Fibroblast of skin of right quadriceps (primary cell): ENCODE measurements around the gene TSPAN31.
"Not testable (repeated sequence)": the region's sequence is repeated elsewhere in the genome, so short reads cannot be mapped to it uniquely, and the experiment has no call there.

Source experiments
- DNase-seq: peaks from one replicate; pipeline ENCODE4 v3.0.0-alpha.2; 2013

The TSPAN31 gene

DNA sequence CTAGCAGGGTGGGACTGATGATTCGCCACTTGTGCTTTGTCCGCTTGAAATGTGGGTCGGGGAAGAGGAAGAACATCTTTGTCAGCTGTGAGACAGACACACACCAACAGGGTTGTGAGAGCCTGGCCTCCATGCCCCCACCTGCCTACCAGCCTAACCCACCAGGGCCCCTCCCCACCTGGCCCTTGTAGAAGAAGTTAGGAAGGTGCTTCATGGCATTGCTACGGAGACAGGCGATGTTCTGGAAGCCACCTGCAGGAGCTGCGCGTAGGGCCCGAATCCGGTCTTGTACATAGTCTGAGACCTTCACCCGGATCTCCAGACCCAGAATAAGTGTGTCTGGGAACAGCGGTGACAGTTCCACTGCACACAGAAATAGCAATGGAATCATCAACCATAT is 24.8 kb downstream of the TSPAN31 start:
- no peak for DNase-seq

DNA sequence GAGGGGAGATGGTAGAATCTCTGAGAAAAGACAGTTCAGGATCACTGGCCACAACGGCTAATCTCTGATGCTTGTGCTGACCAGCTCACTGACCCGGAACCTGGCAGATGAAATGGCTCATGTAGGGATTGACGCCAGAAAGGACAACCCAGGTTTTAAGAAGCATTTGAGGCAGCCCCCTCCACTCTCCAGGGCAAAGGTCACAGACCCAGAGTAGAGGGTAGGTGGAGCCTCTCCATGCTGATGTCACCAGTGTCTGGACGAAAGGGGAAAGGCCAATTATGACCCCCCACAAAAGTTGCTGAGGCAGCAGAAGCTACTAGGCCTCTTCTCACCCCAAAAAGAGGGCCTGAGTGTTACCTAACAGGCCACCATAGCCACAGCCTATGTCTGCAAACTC is 25.9 kb downstream of the TSPAN31 start:
- no peak for DNase-seq

DNA sequence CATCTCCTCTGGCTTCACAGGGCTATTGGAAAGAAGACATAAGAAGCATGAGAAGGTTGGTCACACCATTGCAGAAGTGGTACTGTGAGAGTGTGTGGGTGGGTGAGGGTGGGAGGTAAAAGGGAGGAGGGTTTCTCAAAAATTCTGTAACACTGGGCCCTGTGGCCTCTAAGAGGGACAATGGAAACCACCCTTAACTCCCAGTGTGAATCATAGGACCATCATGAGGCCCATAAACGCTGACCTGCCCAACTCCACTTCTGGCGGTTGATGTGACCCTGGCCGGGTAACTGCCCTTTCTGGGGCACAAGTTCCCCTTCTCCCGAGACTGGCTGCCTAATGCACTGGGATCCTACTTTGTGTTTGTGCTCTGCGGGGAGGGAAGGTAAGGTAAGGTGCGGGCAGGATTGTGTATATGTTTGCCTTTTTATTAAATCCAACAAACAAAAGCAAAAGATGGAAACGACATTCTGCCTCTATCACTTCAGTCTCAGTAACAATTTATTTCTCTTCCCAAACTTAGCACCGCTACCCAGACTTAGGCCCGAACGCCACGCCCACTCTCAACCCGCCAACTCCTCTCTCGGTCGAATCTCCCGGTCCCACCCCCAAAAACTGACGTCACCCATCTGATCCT is 26.5 kb downstream of the TSPAN31 start:
- peak; percentile 92 for DNase-seq

DNA sequence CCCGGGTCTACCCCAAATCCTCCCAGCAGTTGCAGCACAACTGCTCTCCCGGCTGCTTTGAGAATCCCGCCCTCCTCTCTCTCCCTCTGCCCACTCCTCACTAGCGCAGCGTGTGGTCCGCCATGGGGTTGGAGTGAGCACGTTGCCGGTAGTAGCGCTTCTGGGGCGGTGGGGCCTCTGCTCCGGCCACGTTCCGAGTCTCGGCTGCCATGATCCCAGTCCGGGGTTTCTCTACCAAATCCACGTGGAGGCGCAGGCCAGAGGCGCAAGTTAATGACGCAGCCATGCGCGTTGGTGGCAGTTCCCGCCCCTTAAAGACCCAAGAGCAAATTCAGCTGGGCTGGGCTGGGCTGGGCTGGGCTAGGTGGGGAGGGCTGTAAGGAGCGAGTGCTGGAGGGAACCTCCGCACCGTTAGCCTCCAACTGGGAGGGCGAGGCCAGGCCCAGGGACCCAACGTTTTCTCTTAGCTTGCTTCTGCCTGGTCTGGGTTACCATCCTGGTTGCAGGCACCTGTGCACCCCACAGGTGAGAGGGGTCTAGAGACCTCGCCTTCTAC is 27.1 kb downstream of the TSPAN31 start, which contains the start of gene METTL1:
Gene METTL1 (minus strand): TSS at position 233 of the 556 bp plus-strand sequence. CDS start 22 bp downstream, at position 211.
- DNase-seq, result peak; percentile 97

DNA sequence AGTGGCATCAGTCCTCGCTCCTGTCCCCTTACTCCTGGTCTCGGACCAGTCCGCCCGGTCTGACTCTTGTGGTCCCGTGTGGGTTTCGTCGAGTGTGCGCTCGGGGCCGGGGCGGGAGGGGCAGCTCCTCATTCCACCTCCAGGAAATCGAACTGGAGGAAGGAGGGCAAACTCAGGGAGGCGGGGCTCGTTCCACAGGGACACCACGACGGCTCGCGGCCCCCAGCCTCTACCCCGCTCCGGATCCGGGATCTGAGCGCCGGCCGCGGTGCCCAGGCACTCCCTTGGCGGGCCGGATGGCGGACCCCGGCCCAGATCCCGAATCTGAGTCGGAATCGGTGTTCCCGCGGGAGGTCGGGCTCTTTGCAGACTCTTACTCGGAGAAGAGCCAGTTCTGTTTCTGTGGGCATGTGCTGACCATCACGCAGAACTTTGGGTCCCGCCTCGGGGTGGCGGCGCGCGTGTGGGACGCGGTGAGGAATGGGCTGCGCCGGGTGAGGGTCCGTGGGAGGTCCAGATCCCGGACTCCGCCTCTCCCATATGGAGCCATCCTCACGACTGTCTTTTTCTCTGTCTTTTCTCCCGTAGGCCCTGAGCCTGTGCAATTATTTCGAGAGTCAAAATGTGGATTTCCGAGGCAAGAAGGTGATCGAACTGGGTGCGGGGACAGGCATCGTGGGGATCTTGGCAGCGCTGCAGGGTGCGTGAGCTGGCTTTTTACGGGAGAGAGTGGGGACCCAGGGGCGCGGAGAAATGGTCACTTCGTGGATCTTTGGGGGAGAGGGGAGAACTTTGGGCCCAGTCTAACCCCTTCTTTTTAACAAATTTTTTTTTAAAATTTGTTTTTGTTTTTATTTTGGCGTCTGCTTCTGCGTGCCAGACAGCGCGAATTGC is 27.8 kb downstream of the TSPAN31 start, which contains the start of gene EEF1AKMT3:
Gene EEF1AKMT3 (plus strand): TSS at position 186 of the 894 bp plus-strand sequence. CDS start 111 bp downstream, at position 297.
- peak; percentile 42 for DNase-seq

- not testable (repeated sequence) for DNase-seq
Observed at GRCh38 chr12:57774634-57775033, 29.8 kb downstream of the TSPAN31 start.

GRCh38 chr12:57775044-57775443 is 30.2 kb downstream of the TSPAN31 start:
- DNase-seq, result no peak

- DNase-seq, result no peak
Observed at GRCh38 chr12:57775563-57776246, 30.9 kb downstream of the TSPAN31 start.

DNA sequence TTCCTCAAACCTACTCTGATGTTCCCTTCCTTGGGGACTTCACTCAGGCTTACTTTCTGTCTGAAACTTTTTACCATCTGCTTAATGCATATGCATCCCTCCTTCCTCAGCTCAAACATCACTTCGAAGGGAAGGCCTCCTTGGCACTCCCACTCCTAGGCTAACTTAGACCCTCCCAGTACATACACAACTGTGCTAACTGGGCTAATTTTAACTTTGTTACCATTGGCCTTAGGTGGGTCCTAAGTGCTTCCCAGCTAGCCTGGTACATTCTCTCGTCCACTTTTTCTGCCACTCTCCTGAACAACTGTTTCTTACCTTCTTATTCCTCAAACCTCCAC is 31.4 kb downstream of the TSPAN31 start:
- DNase-seq, result no peak

DNA sequence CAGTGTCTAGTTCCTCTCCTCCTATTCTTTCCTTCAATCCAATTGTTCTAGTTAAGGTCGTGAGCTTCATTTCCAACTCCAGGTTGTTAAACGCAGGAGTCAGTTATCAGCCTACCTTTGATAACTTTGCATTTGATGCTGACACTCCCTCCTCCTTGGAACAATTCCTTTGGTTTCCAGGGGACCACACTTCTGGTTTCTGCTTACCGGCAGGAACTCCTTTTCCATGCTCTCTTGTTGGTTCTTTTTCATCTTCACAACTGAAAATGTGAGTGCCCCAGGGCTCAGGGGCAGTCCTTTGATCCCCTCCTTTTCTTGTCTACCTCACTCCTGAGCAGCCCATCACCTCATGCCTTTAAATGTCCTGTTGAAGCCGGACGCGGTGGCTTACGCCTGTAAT is 32.5 kb downstream of the TSPAN31 start:
- no peak for DNase-seq

- DNase-seq, result no peak
Observed at GRCh38 chr12:57777911-57778310, 33.1 kb downstream of the TSPAN31 start.

DNA sequence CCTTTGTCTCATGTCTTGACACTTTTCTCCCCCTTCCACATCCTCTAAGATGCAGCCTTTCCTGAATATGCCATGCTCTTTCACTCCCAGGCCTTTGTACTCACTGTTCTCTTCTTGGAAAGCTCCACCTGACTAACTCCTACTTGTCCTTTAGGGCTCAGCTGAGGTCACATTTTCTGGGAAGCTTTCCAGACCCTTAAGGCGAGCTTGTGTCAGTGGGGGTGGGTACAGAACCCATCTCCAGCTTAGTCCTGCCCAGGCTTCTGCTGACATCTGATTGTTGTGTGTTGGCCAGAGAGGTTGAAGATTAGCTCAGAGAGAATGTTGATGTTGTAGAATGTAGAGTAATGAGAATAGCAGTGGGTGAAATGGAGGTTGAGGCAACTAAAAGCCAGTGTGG is 34.9 kb downstream of the TSPAN31 start:
- DNase-seq, result no peak

- no peak for DNase-seq
Observed at GRCh38 chr12:57780284-57780897, 35.6 kb downstream of the TSPAN31 start.

DNA sequence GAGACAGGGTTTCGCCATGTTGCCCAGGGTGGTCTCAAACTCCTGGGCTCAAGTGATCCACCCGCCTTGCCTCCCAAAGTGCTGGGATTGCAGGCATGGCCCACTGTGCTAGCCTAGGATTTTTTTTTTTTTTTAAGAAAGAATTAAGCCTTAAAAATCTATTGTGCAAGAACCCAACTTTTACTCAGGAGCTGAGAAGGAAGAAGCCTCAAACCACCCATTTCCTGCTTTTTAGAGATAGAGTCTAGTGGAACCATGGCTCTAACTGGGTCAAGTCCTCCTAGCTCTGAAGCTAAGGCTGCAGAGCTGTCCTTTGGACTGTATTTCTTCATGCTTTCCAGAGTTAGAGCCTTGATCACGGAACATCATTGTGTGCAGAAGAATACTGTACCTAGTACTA is 36.4 kb downstream of the TSPAN31 start:
- DNase-seq, result no peak

DNA sequence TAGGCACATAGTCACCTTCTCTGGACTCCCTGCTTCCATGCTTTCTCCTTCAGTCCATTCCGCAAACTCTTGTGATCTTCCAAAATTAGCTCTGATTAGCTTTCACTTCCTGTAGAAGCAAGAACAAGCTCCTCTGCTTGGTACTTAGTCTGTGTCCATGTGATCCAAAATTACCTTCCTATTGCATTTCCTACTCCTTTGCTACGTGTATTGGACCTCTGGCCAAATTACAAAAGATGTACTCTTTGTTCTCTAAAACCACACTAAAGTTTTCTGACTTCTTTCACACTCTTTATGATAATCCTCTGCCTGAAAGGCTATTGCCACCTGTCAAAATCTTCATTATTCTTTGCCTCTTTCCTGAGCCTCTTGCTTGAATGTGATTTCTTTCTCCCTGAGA is 37.0 kb downstream of the TSPAN31 start:
- DNase-seq, result no peak

DNA sequence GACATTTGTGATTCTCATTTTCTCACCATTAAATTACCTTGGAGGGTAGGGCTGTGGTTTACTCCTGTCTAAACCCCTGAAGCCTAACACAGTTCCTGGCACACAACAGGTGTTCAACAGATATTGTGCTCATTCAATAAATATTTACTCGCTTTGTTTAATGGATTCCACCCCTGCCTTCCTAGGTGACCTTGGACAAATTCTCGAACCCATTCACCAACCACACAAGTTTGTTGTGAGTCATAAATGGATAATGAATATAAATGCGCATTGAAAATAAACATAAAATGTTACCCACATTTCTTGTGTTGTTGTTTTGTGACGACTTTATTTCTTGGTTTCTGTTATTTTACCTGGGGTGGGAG is 37.4 kb downstream of the TSPAN31 start:
- DNase-seq, result no peak

DNA sequence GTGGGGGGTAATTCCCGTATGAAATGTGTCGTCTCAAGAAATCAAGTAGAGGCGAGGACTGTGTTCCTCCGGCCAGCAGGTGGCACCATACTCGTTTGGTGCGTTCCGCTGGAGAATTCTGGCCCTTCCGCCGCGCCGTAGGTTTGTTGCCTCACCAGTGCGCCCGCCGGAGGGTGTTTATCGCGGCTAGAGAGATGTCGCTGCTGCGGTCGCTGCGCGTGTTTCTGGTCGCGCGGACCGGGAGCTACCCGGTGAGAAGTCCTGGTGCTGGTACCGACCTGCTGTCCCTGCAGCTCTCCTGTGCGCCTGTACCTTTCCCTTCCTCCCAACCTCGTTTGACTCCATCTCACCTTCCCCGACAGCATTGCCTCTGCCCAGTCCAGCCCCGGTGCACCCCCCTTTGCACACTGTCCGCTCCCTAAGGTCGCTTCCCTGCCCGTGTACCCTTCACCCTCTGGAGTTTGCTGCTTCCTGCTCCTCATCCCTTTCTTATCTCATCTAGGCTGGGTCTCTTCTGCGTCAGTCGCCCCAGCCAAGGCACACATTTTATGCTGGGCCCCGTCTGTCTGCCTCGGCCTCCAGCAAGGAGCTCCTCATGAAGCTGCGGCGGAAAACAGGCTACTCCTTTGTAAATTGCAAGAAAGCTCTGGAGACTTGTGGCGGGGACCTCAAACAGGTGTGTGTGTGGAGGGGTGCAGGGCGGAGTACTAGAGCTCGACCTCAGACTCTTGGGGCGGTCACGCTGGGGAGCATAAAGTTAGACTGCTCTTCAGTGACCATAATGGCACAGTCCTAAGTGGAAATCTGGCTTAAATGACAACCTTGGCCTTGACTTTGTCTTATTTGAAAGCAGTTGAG is 38.0 kb downstream of the TSPAN31 start, which contains the start of gene TSFM:
Gene TSFM (plus strand): TSS at position 180 of the 858 bp plus-strand sequence. CDS start 15 bp downstream, at position 195.
- DNase-seq, result peak; percentile 93

DNA sequence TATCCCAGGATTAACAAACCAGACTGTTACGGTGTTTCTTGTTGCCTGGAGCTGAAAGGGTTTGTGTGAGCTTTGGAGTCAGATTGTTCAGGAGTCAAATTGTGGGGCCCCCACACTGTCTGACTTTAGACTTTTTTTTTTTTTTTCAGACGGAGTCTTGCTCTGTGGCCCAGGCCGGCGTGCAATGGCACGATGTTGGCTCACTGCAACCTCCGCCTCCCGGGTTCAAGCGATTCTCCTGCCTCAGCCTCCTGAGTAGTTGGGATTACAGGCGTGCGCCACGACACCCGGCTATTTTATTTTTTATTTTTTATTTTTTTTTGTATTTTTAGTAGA is 38.6 kb downstream of the TSPAN31 start:
- DNase-seq, result no peak

DNA sequence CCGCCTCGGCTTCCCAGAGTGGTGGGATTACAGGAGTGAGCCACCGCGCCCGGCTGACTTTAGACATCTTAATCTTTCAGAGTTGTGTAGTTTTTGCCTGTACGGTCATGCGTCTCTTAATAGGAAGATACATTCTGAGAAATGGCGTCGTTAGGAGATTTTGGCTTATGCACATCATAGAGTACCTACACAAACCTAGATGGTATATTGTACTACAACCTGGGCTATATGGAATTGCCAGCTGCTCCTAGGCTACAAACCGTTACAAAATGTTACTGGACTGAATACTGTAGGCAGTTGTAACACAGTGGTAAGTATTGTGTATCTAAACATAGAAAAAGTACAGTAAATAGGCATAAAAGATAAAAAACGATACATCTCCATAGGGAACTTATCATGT is 39.0 kb downstream of the TSPAN31 start:
- DNase-seq, result no peak

DNA sequence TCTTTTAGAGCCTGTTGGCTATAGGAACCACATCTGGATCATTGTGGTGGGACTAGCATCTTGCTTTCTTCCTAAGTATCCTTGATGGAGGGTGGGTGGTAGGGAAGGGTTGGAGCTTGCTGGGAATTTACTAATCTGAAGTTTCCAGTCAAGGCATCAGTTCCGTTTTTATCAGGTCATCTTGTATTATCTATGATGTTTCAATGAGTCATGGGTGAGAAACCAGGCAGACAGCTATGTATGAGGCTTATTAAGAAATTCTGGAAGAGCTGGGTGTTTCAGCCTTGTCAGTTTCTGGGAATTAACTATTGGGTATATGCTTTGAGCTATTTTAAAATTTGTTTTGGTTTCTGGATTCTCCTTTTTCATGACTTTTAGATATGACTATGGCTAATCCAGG is 49.1 kb downstream of the TSPAN31 start:
- peak; percentile 83 for DNase-seq

DNA sequence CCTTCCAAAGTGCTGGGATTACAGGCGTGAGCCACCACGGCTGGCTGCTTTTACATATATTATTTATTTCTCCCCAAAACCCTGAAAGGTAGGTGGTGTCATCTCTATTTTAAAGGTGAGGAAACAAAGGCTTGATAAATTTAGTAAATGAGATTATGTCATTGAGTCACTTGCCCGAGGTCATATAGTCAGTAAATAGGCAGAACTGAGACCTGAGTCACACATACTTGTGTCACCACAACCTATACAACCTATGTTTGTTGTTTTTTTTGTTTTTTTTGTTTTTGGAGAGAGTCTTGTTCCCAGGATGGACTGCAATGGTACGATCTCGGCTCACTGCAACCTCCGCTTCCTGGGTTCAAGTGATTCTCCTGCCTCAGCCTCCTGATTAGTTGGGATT is 50.5 kb downstream of the TSPAN31 start:
- no peak for DNase-seq

GRCh38 chr12:57796996-57797395 is 52.2 kb downstream of the TSPAN31 start:
- DNase-seq, result no peak
